ENCODE data around the gene FEN1. TPM values are rescaled to one million over a fixed set of nuclear protein-coding genes. Genes with fewer than 3 reads are reported as not detected.

The FEN1 gene
- total and polyA plus RNA-seq, 2 experiments from 2014 or later = 13.5 to 39.2 TPM

GRCh38 chr11:61762223-61762615 lies 30.5 kb upstream of the FEN1 start:
- peak overlapping the region; percentile 83 for H3K27ac ChIP-seq
- H3K9me3 ChIP-seq (ENCODE audit: low read depth) = no peaks in the 10 kb centered on the region
- H3K4me1 ChIP-seq (ENCODE audit: low read depth) = peaks cover 24% of the 10 kb centered on the region
- no peak for TF ChIP-seq CTCF (IDR thresholded peaks at IDR 0.05; ENCODE audit: low read depth, low read length)
- H3K36me3 ChIP-seq = no peaks in the 10 kb centered on the region
- no peak overlapping the region for H3K4me3 ChIP-seq
- no peaks in the 10 kb centered on the region for H3K27me3 ChIP-seq
- DNase-seq (ENCODE audit: low read depth in 1 of 2, low spot score in 1 of 2) = no peak

GRCh38 chr11:61762798-61763197 lies 29.9 kb upstream of the FEN1 start:
- no peak for TF ChIP-seq CTCF (IDR thresholded peaks at IDR 0.05; ENCODE audit: low read depth, low read length)
- DNase-seq (ENCODE audit: low read depth in 1 of 2, low spot score in 1 of 2) = peak in 1 of 2 donors; percentile 47
- no peaks in the 10 kb centered on the region for H3K27me3 ChIP-seq

GRCh38 chr11:61763930-61764605 lies 28.6 kb upstream of the FEN1 start:
- Histone ChIP-seq H3K27me3 (no peaks in the 10 kb centered on the region), H3K36me3 (no peaks in the 10 kb centered on the region), H3K4me3 (no peak overlapping the region), H3K4me1 (ENCODE audit: low read depth) (peaks cover 35% of the 10 kb centered on the region), H3K27ac (peak overlapping the region; percentile 83), H3K9me3 (ENCODE audit: low read depth) (no peaks in the 10 kb centered on the region)
- DNase-seq (ENCODE audit: low read depth in 1 of 2, low spot score in 1 of 2) = no peak
- no peak for TF ChIP-seq CTCF (IDR thresholded peaks at IDR 0.05; ENCODE audit: low read depth, low read length)

More at GRCh38 chr11:61762798-61763197, 29.9 kb upstream of the FEN1 start:
- Histone ChIP-seq H3K36me3 (no peaks in the 10 kb centered on the region), H3K4me1 (ENCODE audit: low read depth) (peaks cover 24% of the 10 kb centered on the region), H3K9me3 (ENCODE audit: low read depth) (no peaks in the 10 kb centered on the region), H3K4me3 (no peak overlapping the region), H3K27ac (peak overlapping the region; percentile 83)

- no peaks in the 10 kb centered on the region for H3K9me3 ChIP-seq (ENCODE audit: low read depth)
- no peak for TF ChIP-seq CTCF (IDR thresholded peaks at IDR 0.05; ENCODE audit: low read depth, low read length)
- no peaks in the 10 kb centered on the region for H3K27me3 ChIP-seq
- DNase-seq (ENCODE audit: low read depth in 1 of 2, low spot score in 1 of 2) = peak; percentile 58 to 85
- peak overlapping the region; percentile 83 for H3K27ac ChIP-seq
- H3K4me1 ChIP-seq (ENCODE audit: low read depth) = peaks cover 42% of the 10 kb centered on the region
- H3K36me3 ChIP-seq = no peaks in the 10 kb centered on the region
- H3K4me3 ChIP-seq = no peak overlapping the region
These were observed 28.0 kb upstream of the FEN1 start for GRCh38 chr11:61764606-61765260.

GRCh38 chr11:61765550-61766253 lies 27.0 kb upstream of the FEN1 start:
- TF ChIP-seq CTCF (IDR thresholded peaks at IDR 0.05; ENCODE audit: low read depth, low read length) = no peak
- Histone ChIP-seq H3K4me1 (ENCODE audit: low read depth) (peaks cover 45% of the 10 kb centered on the region), H3K9me3 (ENCODE audit: low read depth) (no peaks in the 10 kb centered on the region), H3K36me3 (no peaks in the 10 kb centered on the region), H3K4me3 (no peak overlapping the region), H3K27ac (peak overlapping the region; percentile 52), H3K27me3 (no peaks in the 10 kb centered on the region)
- DNase-seq (ENCODE audit: low read depth in 1 of 2, low spot score in 1 of 2) = no peak

Data from cardiac muscle cell (in vitro differentiated cells and primary cell).